Thyroid gland (tissue), 4 donors: Measurements from ENCODE around the gene DPF1.

Source experiments
- CTCF ChIP-seq, 6 experiments: fragments of 200-600 bp in 3 of 6; fragments of 450-650 bp in 3 of 6; sonication (generic) in 3 of 6; IDR thresholded peaks; one replicate each; pipeline ENCODE4 v1.5.1; 2016 to 2019; ENCODE audit warnings: antibody characterized with exemption in 6 of 6, mild to moderate bottlenecking in 2 of 6, inconsistent platforms in 1 of 6, moderate library complexity in 1 of 6
- POLR2A ChIP-seq, 2 donors: fragments of 450-650 bp; IDR thresholded peaks; one replicate each; pipeline ENCODE4 v1.6.1; 2017; ENCODE audit warnings: antibody characterized with exemption in 2 of 2, mild to moderate bottlenecking in 2 of 2, moderate library complexity in 1 of 2

- TF ChIP-seq POLR2A (IDR thresholded peaks at IDR 0.05) (no peak), CTCF (IDR thresholded peaks at IDR 0.05) (no peak)
These were observed 15.5 kb downstream of the DPF1 start for GRCh38 chr19:38208571-38208970.
